Activated CD4-positive, alpha-beta T cell treated with anti-CD3 and anti-CD28 coated beads, Interleukin-2, Interleukin-6, amounts not matched to agents 100 ng/mL and 50 ng/mL, durations not matched to agents 16 hours and 8 hours (primary cell): Measurements from ENCODE around the gene EMP2.
"Not testable (repeated sequence)": the region's sequence is repeated elsewhere in the genome, so short reads cannot be mapped to it uniquely, and the experiment has no call there.

Experiments
- DNase-seq: peaks from one replicate; pipeline ENCODE4 v3.0.0-alpha.2; 2020

The EMP2 gene

DNA sequence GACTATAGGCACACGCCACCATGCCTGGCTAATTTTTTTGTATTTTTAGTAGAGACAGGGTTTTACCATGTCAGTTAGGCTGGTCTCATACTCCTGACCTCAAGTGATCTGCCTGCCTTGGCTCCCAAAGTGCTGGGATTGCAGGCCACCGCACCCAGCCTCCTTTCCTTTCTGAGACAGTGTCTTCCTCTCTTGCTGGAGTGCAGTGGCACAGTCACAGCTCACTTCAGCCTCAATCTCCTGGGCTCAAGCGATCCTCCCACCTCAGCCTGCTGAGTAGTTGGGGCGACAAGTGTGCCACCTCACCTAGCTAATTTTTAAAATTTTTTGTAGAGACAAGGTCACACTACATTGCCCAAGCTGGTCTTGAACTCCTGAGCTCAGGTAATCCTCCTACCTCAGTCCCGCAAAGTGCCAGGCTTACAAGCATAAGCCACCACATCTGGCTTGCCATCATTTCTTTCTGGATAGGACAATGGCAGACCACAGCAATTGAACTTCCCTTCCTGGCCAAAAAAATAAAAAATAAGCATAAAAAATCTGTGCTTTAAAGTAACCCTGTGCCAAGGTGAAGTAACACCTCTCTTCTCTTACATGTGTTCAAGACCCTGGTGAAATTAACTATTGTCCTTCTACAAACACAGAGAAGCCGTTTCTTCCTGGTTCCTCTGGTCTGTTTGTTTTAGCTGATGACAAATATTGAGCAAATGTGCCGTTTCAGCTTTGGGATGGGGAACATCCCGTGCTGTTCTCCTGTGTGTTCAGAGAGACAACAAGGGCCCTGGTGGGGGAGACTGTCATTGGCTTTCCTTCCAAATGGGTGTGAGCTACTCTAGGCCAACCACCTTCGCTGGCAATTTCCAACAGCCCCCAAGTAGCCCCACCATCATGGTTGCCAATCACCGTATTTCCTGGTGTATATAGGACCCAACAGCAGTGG, 60.2 kb downstream of the EMP2 start:
- DNase-seq: no peak

DNA sequence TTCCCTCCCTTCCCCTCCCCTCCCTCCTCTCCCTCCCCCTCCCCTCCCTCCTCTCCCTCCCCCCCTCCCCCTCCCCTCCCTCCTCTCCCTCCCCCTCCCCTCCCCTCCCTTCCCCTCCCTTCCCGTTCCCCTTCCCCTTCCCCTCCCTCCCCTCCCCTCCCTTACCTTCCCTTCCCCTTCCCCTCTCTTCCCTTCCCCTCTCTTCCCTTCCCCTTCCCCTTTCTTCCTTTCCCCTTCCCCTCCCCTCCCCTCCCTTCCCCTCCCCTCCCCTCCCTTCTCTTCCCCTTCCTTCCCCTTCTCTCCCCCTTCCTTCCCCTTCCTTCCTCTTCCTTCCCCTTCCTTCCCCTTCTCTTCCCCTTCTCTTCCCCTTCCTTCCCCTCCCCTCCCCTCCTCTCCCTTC, 61.1 kb downstream of the EMP2 start:
- DNase-seq: no peak

DNA sequence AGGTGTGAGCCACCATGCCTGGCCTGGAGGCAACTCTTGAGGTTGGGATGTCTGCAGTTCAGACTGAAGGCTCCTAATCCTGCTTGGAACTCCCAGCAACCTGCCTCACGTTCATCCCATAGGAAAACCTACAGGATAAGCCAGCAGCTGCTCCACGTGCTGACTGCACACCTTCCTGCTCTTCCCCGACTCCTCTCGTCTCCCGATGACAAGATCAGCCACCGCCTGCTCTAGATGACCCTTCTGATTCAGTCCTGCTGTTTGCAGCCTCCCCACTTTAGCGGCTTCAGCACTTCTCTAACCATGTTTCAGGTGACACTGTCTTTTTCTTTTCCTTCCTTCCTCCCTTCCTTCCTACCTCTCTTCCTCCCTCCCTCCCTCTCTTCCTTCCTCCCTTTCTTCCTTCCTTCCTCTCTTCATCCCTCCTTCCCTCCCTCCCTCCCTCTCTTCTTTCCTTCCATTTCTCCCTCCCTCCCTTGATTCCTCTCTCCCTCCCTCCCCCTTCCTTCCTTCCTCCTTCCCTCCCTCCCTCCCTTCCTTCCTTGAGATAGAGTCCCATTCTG, 61.8 kb downstream of the EMP2 start:
- DNase-seq: no peak

DNA sequence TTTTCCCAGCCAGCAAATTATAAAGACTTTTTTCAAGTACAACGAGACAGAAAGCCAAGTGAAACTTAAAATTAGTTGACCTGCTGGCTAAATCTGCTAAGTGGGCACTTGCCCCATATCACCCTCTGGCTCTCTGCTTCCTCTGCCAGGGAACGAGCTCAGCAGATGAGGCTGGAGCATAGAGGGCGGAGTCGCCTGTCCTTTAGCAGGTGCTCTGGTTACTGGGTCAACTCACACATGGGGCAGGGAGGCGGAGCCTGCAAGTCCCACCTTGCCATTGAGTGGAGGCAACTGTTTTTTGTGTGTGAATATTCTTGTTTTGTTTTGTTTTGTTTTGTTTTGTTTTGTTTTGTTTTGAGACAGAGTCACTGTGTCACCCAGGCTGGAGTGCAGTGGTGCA, 62.5 kb downstream of the EMP2 start:
- DNase-seq: no peak

DNA sequence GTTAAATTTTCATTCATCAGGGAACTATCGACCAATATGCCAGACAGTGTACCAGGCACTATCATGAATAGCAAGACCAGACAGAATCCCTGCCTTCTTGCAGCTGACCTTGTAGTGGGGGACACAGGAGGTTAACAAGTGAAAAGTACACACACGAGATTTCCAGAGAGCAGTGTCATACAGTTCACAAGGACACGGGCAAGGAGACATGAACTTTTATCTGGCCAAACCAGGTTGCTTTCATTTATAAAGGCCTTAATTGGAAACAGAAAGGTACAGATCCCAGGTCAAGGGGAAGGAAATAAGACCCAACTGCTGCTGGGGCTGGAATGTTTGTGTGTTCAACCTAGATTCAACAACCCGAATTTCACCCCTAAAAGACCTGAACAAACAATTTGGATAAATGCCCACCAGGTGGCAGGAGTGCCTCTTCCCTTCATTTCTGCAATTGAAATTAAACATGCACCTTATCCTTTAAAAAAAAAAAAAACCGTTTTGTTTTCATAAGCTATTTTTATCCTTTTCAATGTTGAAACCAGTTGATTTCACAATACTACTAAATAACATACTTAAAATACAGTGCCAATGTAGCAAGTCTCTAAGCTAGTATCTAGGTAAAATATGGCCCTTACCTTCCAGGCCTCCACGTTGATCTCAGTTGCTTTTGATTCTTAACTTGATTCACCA, 65.9 kb downstream of the EMP2 start:
- DNase-seq: peak; percentile 57

DNA sequence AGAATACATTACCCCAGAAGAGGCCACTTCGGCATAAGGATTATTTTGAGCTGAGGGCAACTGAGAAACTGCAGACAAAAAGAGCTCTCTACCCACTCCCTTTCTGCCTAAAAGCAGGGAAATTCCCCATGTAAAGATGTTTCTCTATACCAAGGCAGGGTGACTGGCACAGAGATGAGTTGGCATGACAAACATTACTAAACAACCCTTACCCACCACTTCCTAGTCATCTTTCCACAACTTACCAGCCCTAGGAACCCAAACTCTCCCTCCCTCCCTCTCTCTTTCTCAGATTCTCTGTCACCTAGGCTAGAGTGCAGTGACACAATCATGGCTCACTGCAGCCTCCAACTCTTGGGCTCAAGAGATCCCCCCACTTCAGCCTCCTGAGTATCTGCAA, 68.6 kb downstream of the EMP2 start:
- DNase-seq: peak; percentile 70

DNA sequence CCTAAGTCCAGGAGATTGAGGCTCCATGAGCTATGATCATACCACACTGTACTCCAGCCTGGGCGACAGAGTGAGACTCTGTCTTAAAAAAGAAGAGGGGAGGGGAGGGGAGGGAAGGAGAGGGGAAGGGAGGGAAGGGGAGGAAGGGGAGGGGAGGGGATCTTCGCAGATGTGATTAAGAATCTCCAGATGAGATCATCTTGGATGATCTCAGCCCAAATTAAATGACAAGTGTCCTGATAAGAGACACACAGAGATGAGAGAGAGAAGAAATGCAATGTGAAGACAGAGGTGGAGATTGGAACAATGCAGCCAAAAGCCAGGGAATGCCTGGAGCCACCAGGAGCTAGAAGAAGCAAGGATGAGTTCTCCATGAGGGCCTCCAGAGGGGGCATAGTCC, 70.1 kb downstream of the EMP2 start:
- no peak for DNase-seq

DNA sequence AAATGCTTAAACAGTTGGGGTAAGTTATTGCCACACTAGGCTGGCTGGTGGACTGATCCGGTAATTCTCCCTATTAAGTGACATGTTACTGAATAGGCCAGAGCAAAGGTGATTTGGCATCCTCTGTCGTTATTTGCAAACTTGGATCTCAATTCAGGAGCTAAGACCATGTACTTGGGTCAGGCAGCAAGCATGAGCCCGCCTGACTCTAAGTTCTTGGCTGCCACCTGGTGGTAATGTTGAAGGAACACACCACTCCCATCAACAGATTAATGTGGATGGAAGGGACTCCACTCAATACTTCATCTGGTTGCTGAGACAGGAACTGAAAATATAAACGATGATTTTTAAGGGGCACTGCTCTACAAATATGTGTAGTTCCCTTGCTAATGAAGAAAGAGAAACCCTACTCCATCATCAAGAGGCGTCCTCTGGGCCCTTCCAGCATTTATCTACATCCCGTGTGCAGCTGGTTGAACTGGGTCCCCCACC, 70.8 kb downstream of the EMP2 start:
- peak; percentile 83 for DNase-seq

DNA sequence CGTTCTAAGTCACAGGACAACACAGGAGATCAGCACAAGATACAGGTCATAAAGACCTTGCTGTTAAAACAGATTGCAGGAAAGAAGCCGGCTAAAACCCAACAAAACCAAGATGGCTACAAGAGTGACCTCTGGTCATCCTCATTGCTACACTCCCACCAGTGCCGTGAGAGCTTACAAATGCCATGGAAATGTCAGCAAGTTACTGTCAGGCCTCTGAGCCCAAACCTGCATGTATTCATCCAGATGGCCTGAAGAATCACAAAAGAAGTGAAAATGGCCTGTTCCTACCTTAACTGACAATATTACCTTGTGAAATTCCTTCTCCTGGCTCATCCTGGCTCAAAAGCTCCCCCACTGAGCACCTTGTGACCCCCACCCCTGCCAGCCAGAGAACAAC, 75.1 kb downstream of the EMP2 start:
- DNase-seq: not testable (repeated sequence)

DNA sequence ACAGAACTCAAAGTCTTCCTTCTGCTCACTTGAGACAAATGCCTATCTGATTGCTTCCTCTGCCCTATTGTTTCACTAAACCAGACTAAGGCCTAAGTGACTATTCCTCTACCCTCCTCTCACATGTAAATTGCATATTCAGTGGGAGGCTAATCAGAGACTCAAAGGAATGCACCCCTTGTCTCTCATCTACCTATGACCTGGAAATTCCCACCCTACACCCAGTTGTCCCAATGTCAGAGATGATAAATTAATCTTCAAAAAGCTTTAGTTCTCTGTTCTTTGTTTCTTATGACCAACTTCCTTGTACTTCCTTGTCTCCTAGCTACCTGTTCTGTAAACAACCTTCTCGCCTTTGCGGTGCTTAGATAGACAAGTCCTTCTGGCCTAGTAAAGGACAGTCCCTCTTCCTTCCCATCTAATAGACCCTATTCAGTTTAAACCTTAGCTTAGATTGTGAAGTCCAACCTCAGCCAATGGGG, 76.0 kb downstream of the EMP2 start:
- DNase-seq: no peak

DNA sequence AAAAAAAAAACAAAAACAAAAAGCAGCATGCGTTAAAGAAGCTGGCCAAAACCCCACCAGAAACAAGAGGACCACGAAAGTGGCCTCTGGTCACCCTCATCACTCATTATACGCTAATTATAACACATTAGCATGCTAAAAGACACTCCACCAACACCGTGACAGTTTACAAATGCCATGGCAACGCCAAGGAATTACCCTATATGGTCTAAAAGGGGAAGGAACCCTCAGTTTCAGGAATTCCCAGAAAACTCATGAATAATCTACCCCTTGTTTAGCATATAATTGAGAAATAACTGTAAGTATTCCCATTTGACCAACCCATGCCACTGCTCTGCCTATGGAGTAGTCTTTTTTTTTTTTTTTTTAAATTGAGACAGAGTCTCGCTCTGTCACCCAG, 77.6 kb downstream of the EMP2 start:
- DNase-seq: no peak

DNA sequence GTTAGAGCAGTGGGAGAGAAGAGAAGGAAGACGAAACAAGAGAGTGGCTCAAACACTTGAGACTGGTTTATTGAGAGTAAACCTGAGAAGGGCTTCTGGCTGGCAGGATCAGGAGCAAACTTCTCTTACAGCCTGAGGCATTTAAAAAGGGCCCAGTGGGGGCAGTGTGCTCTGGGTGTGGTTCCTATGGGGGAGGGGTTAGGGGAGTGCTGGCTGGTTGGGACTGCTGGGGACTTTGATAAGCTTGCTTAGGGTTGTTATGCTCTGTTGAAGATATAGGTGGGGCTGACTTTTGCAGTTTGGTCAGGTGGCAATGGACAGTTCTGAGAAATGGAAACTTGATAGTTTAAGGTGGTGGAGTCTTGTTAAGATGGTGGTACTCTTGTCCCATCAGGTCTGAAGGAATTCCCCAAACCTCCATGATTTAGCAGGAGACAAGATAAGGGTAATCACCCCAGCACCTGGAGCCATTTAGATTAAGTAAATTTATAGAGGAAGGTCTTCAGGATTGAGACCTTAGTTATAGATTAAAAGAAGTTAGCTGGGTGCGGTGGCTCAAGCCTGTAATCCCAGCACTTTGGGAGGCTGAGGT, 79.3 kb downstream of the EMP2 start:
- DNase-seq: no peak

DNA sequence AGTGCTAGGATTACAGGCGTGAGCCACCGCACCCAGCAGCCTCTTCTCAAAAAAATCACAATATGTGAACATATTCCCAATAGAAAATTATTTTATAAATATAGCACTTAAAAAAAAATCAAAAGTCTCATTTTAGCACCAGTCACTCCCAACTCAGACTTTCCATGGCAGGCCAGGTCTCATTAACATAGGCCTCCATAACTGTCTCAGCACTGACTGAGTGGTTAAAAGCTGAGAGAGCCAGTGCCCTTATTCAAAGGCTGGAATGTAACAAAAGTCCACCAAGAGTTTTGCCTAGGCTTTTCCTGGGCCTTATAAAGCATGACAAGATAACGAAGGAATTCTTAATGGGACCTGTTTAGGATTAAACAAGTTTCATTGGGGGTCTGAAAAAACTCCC, 79.8 kb downstream of the EMP2 start:
- DNase-seq: no peak

DNA sequence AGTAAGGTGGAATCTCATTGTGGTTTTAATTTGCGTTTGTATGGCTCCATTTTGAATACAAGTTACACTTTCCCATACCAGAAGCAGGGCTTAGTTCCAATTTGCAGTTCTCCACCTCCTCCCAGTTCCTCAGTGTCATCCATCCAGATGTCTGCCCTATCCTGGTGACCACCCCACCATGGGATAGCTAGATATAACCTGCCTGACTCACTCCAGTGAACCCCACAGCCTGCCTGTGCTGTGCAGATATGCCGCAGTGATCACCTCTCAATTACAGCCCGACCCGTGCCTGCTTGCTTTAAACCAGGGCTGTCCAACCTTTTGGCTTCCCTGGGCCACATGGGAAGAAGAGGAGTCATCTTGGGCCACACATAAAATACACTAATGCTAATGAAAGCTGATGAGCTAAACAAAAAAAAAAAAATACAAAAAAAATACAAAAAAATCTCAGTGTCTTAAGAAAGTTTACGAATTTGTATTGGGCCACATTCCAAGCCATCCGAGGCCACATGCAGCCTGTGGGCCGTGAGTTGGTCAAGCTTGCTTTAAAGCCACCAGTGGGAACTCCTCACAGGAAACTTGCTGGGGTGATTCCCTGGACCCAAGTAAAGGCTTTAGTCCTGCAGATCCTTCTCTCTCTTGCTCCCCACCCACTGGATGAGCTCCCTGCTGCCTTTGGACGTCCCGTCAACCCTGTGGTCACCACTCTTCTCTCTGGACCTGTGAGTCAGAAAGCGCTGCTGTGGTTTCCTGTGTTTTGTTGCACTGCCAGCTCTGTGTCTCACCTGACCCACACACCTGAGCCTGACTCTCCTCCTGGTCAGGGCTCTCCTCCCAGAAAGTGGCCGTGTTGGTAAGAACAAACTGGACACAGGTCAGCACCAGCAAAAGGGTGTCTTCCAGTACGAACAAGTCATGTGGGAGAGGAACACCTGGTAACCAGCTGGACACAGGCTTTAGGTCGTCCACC, 83.0 kb downstream of the EMP2 start:
- DNase-seq: no peak

DNA sequence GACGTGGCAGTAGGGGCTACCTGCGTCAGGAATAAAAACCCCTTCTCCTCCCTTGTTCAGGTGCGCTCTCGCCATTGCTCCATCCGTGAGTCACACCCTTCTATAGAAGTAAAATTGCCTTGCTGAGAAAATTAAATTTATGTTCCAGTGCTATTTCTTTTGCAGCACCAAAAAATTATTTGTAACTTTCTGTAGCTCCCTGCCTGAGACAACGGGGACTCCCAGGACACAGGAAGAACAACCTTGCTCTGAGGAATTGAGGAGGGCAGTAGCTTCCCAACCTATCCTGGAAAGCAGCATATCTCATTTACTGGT, 85.4 kb downstream of the EMP2 start:
- DNase-seq: no peak

DNA sequence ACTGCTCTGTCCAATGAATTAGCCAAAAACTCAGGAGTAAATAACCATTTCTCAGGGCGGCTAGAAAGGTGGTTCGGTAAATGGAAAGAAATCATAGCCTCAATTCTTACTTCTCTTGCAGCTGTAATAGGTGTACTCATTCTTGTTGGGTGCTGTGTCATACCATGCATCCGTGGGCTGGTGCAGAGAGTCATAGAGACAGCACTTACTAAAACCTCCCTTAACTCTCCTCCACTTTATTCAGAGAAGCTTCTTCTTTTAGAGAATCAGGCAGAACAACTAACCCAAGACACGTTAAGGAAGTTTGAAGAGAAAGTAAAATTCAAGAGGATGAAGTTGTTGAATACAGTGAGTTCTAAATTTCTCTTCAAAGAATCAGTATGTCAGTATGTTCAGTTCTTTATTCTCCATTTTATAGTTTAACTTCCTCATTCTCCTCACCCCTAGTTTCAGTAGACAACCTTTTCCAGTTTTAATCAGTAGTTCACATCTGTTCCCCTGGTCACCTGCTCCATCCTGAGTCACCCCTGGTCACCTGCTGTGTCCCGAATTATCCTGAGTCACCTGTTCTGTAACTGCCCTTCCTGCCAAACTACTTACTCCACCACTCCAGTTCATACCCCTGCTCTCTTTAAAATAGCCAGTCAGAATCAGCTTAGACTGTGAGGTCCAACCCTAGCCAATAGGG, 85.9 kb downstream of the EMP2 start:
- DNase-seq: peak; percentile 45

DNA sequence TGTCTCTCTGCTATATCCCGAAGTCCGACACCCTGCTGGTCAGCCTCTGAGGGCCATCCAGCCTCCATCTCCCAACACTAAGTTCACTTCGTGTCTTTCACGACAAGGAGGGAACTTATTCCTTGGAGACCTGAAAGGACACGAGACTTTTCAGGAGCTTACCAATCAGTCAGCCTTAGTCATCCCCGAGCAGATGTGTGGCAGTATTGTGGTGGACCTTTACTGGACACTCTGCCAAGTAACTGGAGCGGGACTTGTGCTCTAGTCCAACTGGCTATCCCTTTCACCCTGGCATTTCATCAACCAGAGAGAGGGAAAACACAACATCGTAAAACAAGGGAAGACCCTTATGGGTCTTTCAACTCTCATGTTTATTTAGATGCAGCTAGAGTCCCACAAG, 87.1 kb downstream of the EMP2 start:
- no peak for DNase-seq

DNA sequence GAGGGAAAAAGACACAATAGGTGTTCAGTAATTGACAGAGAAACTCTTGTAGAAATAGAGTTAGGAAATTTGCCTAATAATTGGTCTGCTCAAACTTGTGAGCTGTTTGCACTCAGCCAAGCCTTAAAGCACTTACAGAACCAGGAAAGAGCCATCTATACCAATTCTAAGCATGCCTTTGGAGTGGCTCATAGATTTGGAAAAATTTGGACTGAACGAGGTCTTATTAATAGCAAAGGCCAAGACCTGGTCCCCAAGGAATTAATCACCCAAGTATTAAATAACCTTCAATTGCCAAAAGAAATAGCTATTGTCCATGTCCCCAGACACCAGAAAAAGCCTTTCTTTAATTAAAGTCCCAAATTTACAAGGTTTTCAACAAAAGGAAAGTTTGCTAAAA, 90.3 kb downstream of the EMP2 start:
- DNase-seq: no peak

DNA sequence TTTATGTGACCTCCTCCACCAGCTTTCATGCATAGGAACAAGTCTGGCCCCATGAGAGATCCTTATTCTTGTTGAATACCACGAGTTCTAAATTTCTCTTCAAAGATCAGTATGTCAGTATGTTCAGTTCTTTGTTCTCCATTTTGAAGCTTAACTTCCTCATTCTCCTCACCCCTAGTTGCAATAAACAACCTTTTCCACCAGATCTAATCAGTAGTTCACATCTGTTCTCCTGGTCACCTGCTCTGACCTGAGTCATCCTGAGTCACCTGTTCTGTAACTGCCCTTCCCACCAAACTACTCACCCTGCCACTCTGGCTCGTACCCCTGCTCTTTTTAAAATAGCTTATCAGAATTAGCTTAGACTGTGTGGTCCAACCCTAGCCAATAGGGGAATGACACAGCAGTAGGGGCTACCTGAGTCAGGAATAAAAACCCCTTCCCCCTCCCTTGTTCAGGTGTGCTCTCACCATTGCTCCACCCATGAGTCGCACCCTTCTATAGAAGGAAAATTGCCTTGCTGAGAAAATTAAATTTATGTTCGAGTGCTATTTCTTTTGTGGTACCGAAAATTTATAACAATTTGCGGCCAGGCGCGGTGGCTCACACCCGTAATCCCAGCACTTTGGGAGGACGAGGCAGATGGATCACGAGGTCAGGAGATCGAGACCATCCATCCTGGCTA, 94.6 kb downstream of the EMP2 start:
- no peak for DNase-seq

DNA sequence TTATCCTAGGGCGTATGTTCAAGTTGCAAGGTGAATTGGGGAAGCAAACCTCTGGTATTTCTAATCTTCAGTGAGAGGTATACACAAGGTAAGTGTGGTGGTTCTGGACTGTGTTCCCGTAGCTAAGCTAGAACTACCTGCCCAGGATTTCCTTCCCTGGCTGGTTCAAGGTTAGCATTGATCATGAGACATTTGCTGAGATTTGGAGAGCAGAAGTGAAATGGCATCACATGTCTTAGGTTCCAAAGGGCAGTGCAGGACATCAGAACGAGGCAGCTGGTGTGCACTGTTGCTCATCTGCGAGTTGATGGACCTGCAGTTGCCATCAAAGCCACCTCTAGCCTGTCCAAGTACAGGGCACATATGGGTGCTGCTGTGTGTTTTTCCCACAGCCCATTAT, 95.2 kb downstream of the EMP2 start:
- DNase-seq: no peak

DNA sequence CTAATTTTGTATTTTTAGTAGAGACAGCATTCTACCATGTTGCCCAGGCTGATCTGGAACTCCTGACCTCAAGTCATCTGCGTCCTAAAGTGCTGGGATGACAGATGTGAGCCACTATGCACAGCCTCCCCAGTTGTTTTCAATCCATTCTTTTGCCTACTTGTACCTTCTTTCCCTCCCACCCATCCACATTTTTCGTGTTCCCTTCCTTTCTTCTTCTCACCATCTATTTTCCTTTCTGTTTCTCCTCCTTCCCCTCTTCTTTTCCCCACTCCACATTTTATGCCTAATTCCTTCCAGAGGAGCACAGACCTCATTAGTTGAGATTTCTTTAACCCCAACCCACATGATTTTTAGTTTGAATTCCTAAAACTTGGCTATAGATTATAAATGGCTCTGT, 100.2 kb downstream of the EMP2 start:
- DNase-seq: no peak
